Suppressor macrophage treated with lipopolysaccharide for 1 hour (primary cell): ENCODE results near the gene ELK3.

Source experiments
- DNase-seq, 3 donors: peaks; one replicate each; pipeline ENCODE4 v3.0.0-alpha.2; 2020 to 2022

The ELK3 gene

GRCh38 chr12:96236221-96236822 lies 42.1 kb downstream of the ELK3 start:
- no peak for DNase-seq

GRCh38 chr12:96237035-96237434 lies 42.9 kb downstream of the ELK3 start:
- DNase-seq = no peak

GRCh38 chr12:96237465-96238077 lies 43.4 kb downstream of the ELK3 start:
- peak; percentile 74 to 85 (median 83) for DNase-seq

GRCh38 chr12:96238336-96239047 lies 44.3 kb downstream of the ELK3 start:
- DNase-seq = no peak

- no peak for DNase-seq
Observed at GRCh38 chr12:96239711-96240635, 45.8 kb downstream of the ELK3 start.

GRCh38 chr12:96240656-96241055 lies 46.5 kb downstream of the ELK3 start:
- no peak for DNase-seq

GRCh38 chr12:96241431-96241830 lies 47.3 kb downstream of the ELK3 start:
- DNase-seq = no peak

- DNase-seq = peak; percentile 19 to 64 (median 35)
Observed at GRCh38 chr12:96241846-96242256, 47.7 kb downstream of the ELK3 start.

- DNase-seq = peak in 2 of 3 donors; percentile 18 to 32
Observed at GRCh38 chr12:96242597-96242996, 48.4 kb downstream of the ELK3 start.

- no peak for DNase-seq
Observed at GRCh38 chr12:96244826-96245225, 50.7 kb downstream of the ELK3 start.

- no peak for DNase-seq
Observed at GRCh38 chr12:96246926-96247505, 52.8 kb downstream of the ELK3 start.

- DNase-seq = no peak
Observed at GRCh38 chr12:96247563-96247962, 53.4 kb downstream of the ELK3 start.

- no peak for DNase-seq
Observed at GRCh38 chr12:96248136-96248931, 54.2 kb downstream of the ELK3 start.

GRCh38 chr12:96249196-96250118 lies 55.3 kb downstream of the ELK3 start:
- no peak for DNase-seq

- no peak for DNase-seq
Observed at GRCh38 chr12:96250119-96250685, 56.0 kb downstream of the ELK3 start.

GRCh38 chr12:96255077-96255476 lies 60.9 kb downstream of the ELK3 start:
- DNase-seq = peak; percentile 81 to 83 (median 82)

GRCh38 chr12:96256672-96257361 lies 62.6 kb downstream of the ELK3 start:
- no peak for DNase-seq

GRCh38 chr12:96257550-96258103 lies 63.5 kb downstream of the ELK3 start:
- no peak for DNase-seq
